Gastrocnemius medialis (tissue), 4 donors: ENCODE results near the gene CASK. TPM values are rescaled to one million over a fixed set of nuclear protein-coding genes. Genes with fewer than 3 reads are reported as not detected.

Experiments
- ATAC-seq, 2 donors: fragments of 150-250 bp; one replicate each; pipeline ENCODE4 v1.9.1; 2016
- DNase-seq, 2 donors: peaks; one replicate each; pipeline ENCODE4 v3.0.0-alpha.2; 2019
- H3K27ac ChIP-seq, 4 donors: fragments of 200-600 bp; sonication (generic); 1 replicate in 1 of 4; 2 replicates in 3 of 4; pipeline ENCODE4 v1.5.1; 2016 to 2018; ENCODE audit warnings: mild to moderate bottlenecking in 2 of 4, moderate library complexity in 1 of 4
- H3K27me3 ChIP-seq, 3 donors: fragments of 200-600 bp; sonication (generic) in 2 of 3; 1 replicate in 1 of 3; 2 replicates in 2 of 3; pipeline versions ENCODE4 v1.5.1 to v1.6.0; 2016 to 2019; ENCODE audit warnings: mild to moderate bottlenecking in 1 of 3, moderate library complexity in 1 of 3
- H3K36me3 ChIP-seq, 2 donors: fragments of 200-600 bp; sonication (generic) in 1 of 2; one replicate each; pipeline ENCODE4 v1.5.1; 2017 to 2018
- H3K4me1 ChIP-seq, 2 donors: fragments of 200-600 bp; sonication (generic) in 1 of 2; one replicate each; pipeline ENCODE4 v1.5.1; 2016 to 2017; ENCODE audit warnings: mild to moderate bottlenecking in 2 of 2
- H3K4me3 ChIP-seq, 4 donors: fragments of 200-600 bp; sonication (generic) in 3 of 4; 1 replicate in 1 of 4; 2 replicates in 3 of 4; pipeline ENCODE4 v1.5.1; 2016 to 2019; ENCODE audit warnings: mild to moderate bottlenecking in 2 of 4
- H3K9me3 ChIP-seq, 3 donors: fragments of 200-600 bp; sonication (generic) in 2 of 3; 1 replicate in 1 of 3; 2 replicates in 2 of 3; pipeline ENCODE4 v1.5.1; 2016 to 2019
- CTCF ChIP-seq, 5 experiments: fragments of 450-650 bp in 3 of 5; fragments of 200-600 bp in 2 of 5; sonication (generic) in 2 of 5; IDR thresholded peaks in 4 of 5; conservative IDR thresholded peaks in 1 of 5; 1 replicate in 4 of 5; 2 replicates in 1 of 5; pipeline ENCODE4 v1.5.1; 2016 to 2019; ENCODE audit warnings: antibody characterized with exemption in 5 of 5, mild to moderate bottlenecking in 3 of 5, moderate library complexity in 3 of 5
- POLR2A ChIP-seq, 2 donors: fragments of 450-650 bp; IDR thresholded peaks; one replicate each; pipeline ENCODE4 v1.6.1; 2017; ENCODE audit warnings: antibody characterized with exemption in 2 of 2, mild to moderate bottlenecking in 2 of 2, moderate library complexity in 2 of 2
- in situ Hi-C, 4 donors: fragments of 200-750 bp; cut with MboI; loops; one replicate each; pipeline versions ENCODE4 v1.15.0 to v1.8.0; 2017; ENCODE audit warnings: low sequenced_read_pairs in 4 of 4
- intact Hi-C: fragments of 100-400 bp; cut with DNase I; formaldehyde crosslinking; loops from one replicate; pipeline ENCODE4 v1.15.1; 2023; ENCODE audit warnings: low total_unique reads
- total RNA-seq, 4 donors: library from RNA; depleted of rRNA; stranded (reverse); fragments of >200 nt; gene quantifications; one replicate each; pipeline versions ENCODE4 v1.1.0 to v1.2.3, GENCODE V29; 2016

Gene CASK
- total RNA-seq, 4 donors from 2014 or later = 7.3 to 14.3 (median 10.0) TPM

- in situ Hi-C loops = no loop called here
- no peaks in the 10 kb centered on the region for H3K36me3 ChIP-seq
- intact Hi-C loops = no loop called here
Measured at GRCh38 chrX:41629539-41629938, 293.8 kb downstream of the CASK start.

GRCh38 chrX:41621222-41621723 lies 302.1 kb downstream of the CASK start:
- ATAC-seq = no peak

More at GRCh38 chrX:41629539-41629938, 293.8 kb downstream of the CASK start:
- Histone ChIP-seq H3K4me1 (no peaks in the 10 kb centered on the region), H3K4me3 (no peak overlapping the region), H3K27me3 (no peaks in the 10 kb centered on the region), H3K27ac (no peak overlapping the region), H3K9me3 (no peaks in the 10 kb centered on the region)
- no peak for TF ChIP-seq CTCF (IDR thresholded peaks at IDR 0.05 in 4 of 5, conservative IDR thresholded peaks at IDR 0.05 in 1 of 5)
- TF ChIP-seq POLR2A (IDR thresholded peaks at IDR 0.05) = no peak
- DNase-seq (no peak), ATAC-seq (no peak)

GRCh38 chrX:41619221-41619620 lies 304.1 kb downstream of the CASK start:
- intact Hi-C loops = no loop called here
- TF ChIP-seq POLR2A (IDR thresholded peaks at IDR 0.05) (no peak), CTCF (IDR thresholded peaks at IDR 0.05 in 4 of 5, conservative IDR thresholded peaks at IDR 0.05 in 1 of 5) (no peak)

More at GRCh38 chrX:41621222-41621723, 302.1 kb downstream of the CASK start:
- Histone ChIP-seq H3K36me3 (no peaks in the 10 kb centered on the region), H3K9me3 (no peaks in the 10 kb centered on the region), H3K27ac (no peak overlapping the region), H3K27me3 (no peaks in the 10 kb centered on the region), H3K4me3 (no peak overlapping the region), H3K4me1 (no peaks in the 10 kb centered on the region)
- intact Hi-C loops (no loop called here), in situ Hi-C loops (no loop called here)
- no peak for DNase-seq
- TF ChIP-seq POLR2A (IDR thresholded peaks at IDR 0.05) = no peak
- no peak for TF ChIP-seq CTCF (IDR thresholded peaks at IDR 0.05 in 4 of 5, conservative IDR thresholded peaks at IDR 0.05 in 1 of 5)

GRCh38 chrX:41616935-41617334 lies 306.4 kb downstream of the CASK start:
- no peak for DNase-seq
- ATAC-seq = no peak
- H3K9me3 ChIP-seq = no peaks in the 10 kb centered on the region
- no peak overlapping the region for H3K4me3 ChIP-seq
- H3K4me1 ChIP-seq = no peaks in the 10 kb centered on the region
- no peak for TF ChIP-seq POLR2A (IDR thresholded peaks at IDR 0.05)
- TF ChIP-seq CTCF (IDR thresholded peaks at IDR 0.05 in 4 of 5, conservative IDR thresholded peaks at IDR 0.05 in 1 of 5) = no peak
- in situ Hi-C loops (no loop called here), intact Hi-C loops (no loop called here)
- no peaks in the 10 kb centered on the region for H3K36me3 ChIP-seq
- H3K27ac ChIP-seq = no peak overlapping the region
- no peaks in the 10 kb centered on the region for H3K27me3 ChIP-seq

More at GRCh38 chrX:41619221-41619620, 304.1 kb downstream of the CASK start:
- Histone ChIP-seq H3K27me3 (no peaks in the 10 kb centered on the region), H3K4me1 (no peaks in the 10 kb centered on the region), H3K4me3 (no peak overlapping the region), H3K36me3 (no peaks in the 10 kb centered on the region), H3K9me3 (no peaks in the 10 kb centered on the region), H3K27ac (no peak overlapping the region)
- in situ Hi-C loops = no loop called here
- DNase-seq (no peak), ATAC-seq (no peak)

- in situ Hi-C loops (no loop called here), intact Hi-C loops (no loop called here)
- no peak overlapping the region for H3K27ac ChIP-seq
- no peak for ATAC-seq
- H3K27me3 ChIP-seq = no peaks in the 10 kb centered on the region
- DNase-seq = no peak
- H3K36me3 ChIP-seq = no peaks in the 10 kb centered on the region
- TF ChIP-seq POLR2A (IDR thresholded peaks at IDR 0.05) = no peak
- no peak for TF ChIP-seq CTCF (IDR thresholded peaks at IDR 0.05 in 4 of 5, conservative IDR thresholded peaks at IDR 0.05 in 1 of 5)
- H3K4me3 ChIP-seq = no peak overlapping the region
- H3K4me1 ChIP-seq = no peaks in the 10 kb centered on the region
- H3K9me3 ChIP-seq = no peaks in the 10 kb centered on the region
Measured at GRCh38 chrX:41616255-41616654, 307.1 kb downstream of the CASK start.
